GM21619 (cell line): Measurements from ENCODE around the gene GPR65.
A peak's percentile ranks its signal among the peaks of the same experiment; 100 is the strongest.

Experiments used
- ATAC-seq: cut with Tn5 transposase; IDR thresholded peaks from one replicate; pipeline ENCODE4 v1.9.1; 2021; ENCODE audit not compliant: unreplicated experiment

Gene GPR65

GRCh38 chr14:88005050-88005481 is at the start of gene GPR65:
GPR65 (plus strand) TSS chr14:88005135; CDS start chr14:88010848, 5,713 bp downstream.
- peak; percentile 69 for ATAC-seq

- ATAC-seq = no peak
These were observed 49.4 kb upstream of the GPR65 start for GRCh38 chr14:87955501-87955900.

- ATAC-seq = no peak
These were observed 44.7 kb upstream of the GPR65 start for GRCh38 chr14:87960013-87960787.

- ATAC-seq = no peak
These were observed 43.7 kb upstream of the GPR65 start for GRCh38 chr14:87961246-87961645.

GRCh38 chr14:87966816-87967215 is 38.1 kb upstream of the GPR65 start:
- ATAC-seq = no peak

GRCh38 chr14:87967496-87967895 is 37.4 kb upstream of the GPR65 start:
- ATAC-seq = no peak

- peak; percentile 79 for ATAC-seq
These were observed 33.9 kb upstream of the GPR65 start for GRCh38 chr14:87971010-87971409.

- ATAC-seq = no peak
These were observed 29.3 kb upstream of the GPR65 start for GRCh38 chr14:87975636-87976035.

- ATAC-seq = no peak
These were observed 25.2 kb upstream of the GPR65 start for GRCh38 chr14:87979689-87980088.

GRCh38 chr14:87989221-87989955 is 15.5 kb upstream of the GPR65 start:
- ATAC-seq = no peak

GRCh38 chr14:87989956-87990299 is 15.0 kb upstream of the GPR65 start:
- ATAC-seq = no peak

- ATAC-seq = no peak
These were observed 14.3 kb upstream of the GPR65 start for GRCh38 chr14:87990682-87991081.

- peak; percentile 2 for ATAC-seq
These were observed 12.6 kb upstream of the GPR65 start for GRCh38 chr14:87992346-87992717.

- ATAC-seq = peak; percentile 92
These were observed 12.0 kb upstream of the GPR65 start, which contains the start of gene GALC for GRCh38 chr14:87992718-87993628. GALC (minus strand) TSS chr14:87993182; CDS start chr14:87993164, 18 bp downstream.

- ATAC-seq = peak; percentile 21
These were observed 10.0 kb upstream of the GPR65 start for GRCh38 chr14:87994974-87995373.

GRCh38 chr14:87995500-87996290 is 9.2 kb upstream of the GPR65 start:
- no peak for ATAC-seq

GRCh38 chr14:87996291-87996592 is 8.7 kb upstream of the GPR65 start:
- ATAC-seq = no peak

- no peak for ATAC-seq
These were observed 6.5 kb upstream of the GPR65 start for GRCh38 chr14:87998482-87998881.

- ATAC-seq = no peak
These were observed 5.7 kb upstream of the GPR65 start for GRCh38 chr14:87999277-87999676.

- no peak for ATAC-seq
These were observed 2.4 kb upstream of the GPR65 start for GRCh38 chr14:88002421-88003075.
